HG03280 (cell line): ENCODE measurements around the gene UBE2E2.

Experiments
- ATAC-seq: cut with Tn5 transposase; IDR thresholded peaks from one replicate; pipeline ENCODE4 v1.9.1; 2021; ENCODE audit warnings: mild to moderate bottlenecking, moderate library complexity; ENCODE audit not compliant: unreplicated experiment

UBE2E2 gene

GRCh38 chr3:23435318-23435717 is 232.2 kb downstream of the UBE2E2 start:
- ATAC-seq: no peak

- ATAC-seq: no peak
These were observed 232.8 kb downstream of the UBE2E2 start for GRCh38 chr3:23435904-23436303.

- no peak for ATAC-seq
These were observed 234.5 kb downstream of the UBE2E2 start for GRCh38 chr3:23437484-23438145.

GRCh38 chr3:23438657-23439056 is 235.5 kb downstream of the UBE2E2 start:
- ATAC-seq: no peak

- no peak for ATAC-seq
These were observed 236.0 kb downstream of the UBE2E2 start for GRCh38 chr3:23439080-23439479.

- no peak for ATAC-seq
These were observed 237.5 kb downstream of the UBE2E2 start for GRCh38 chr3:23440416-23441294.

- ATAC-seq: no peak
These were observed 239.7 kb downstream of the UBE2E2 start for GRCh38 chr3:23442598-23443383.

- no peak for ATAC-seq
These were observed 241.3 kb downstream of the UBE2E2 start for GRCh38 chr3:23444386-23444785.

- ATAC-seq: no peak
These were observed 243.2 kb downstream of the UBE2E2 start for GRCh38 chr3:23446301-23446700.

GRCh38 chr3:23448998-23449537 is 245.9 kb downstream of the UBE2E2 start:
- no peak for ATAC-seq

GRCh38 chr3:23450051-23450450 is 246.9 kb downstream of the UBE2E2 start:
- no peak for ATAC-seq

- no peak for ATAC-seq
These were observed 247.7 kb downstream of the UBE2E2 start for GRCh38 chr3:23450806-23451205.

GRCh38 chr3:23452408-23452807 is 249.3 kb downstream of the UBE2E2 start:
- no peak for ATAC-seq

- ATAC-seq: no peak
These were observed 252.0 kb downstream of the UBE2E2 start for GRCh38 chr3:23455084-23455483.

GRCh38 chr3:23455775-23456174 is 252.6 kb downstream of the UBE2E2 start:
- ATAC-seq: no peak

GRCh38 chr3:23457697-23458096 is 254.6 kb downstream of the UBE2E2 start:
- no peak for ATAC-seq

- no peak for ATAC-seq
These were observed 256.3 kb downstream of the UBE2E2 start for GRCh38 chr3:23459465-23459864.

GRCh38 chr3:23459889-23460546 is 256.9 kb downstream of the UBE2E2 start:
- ATAC-seq: no peak

- ATAC-seq: no peak
These were observed 257.9 kb downstream of the UBE2E2 start for GRCh38 chr3:23461069-23461468.

GRCh38 chr3:23463791-23464190 is 260.7 kb downstream of the UBE2E2 start:
- ATAC-seq: no peak

GRCh38 chr3:23465569-23465968 is 262.4 kb downstream of the UBE2E2 start:
- ATAC-seq: no peak
